ENCODE measurements around the gene COL18A1. TPM values are rescaled to one million over a fixed set of nuclear protein-coding genes. Genes with fewer than 3 reads are reported as not detected.
A peak's percentile ranks its signal among the peaks of the same experiment; 100 is the strongest.

The COL18A1 gene
- total and polyA plus RNA-seq, 2 donors from 2014 or later, result 150 to 316 TPM

DNA sequence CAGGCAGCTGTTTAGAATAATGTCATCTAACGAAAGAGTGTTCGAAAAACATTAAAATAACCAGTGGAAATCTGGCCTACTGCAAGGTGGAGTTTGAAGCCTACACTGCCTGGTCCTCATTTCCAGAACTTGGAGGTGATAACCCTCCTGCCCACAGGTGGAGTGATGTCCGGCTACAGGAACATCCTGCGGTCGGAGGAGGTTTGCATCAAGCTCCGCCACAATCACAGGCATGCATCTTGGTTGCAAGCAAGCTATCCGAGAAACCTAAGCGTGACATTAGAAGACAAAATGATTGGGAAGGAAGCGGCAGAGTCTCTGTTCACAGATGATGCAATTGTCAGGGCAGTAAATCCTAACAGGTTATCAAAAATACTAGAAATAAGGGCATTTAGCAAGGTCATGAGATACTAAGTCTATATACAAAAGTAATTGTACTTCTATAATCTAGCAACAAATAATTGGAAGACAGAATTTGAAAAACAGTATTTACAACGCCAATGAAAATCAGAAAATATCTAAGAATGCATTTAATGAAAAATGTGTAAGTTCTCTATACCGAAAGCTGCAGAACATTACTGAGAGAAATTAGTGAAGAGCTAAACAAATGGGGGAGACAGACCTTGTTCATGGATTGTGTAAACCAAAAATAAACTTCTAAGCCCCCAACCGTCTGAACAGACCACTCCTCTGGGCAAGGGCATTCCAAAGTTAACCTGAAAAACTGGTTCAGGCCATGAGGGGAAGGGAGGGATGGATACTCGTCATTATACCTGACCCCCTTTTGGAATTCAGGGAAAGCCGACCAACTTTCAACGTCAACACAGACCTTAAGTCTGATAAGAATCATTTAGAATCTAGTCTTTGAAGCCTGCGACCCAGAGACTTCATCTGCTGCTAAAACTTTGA is 141.9 kb downstream of the COL18A1 start:
- intact Hi-C loops (cut with DNase I), result no loop called here
- no peak overlapping the region for H3K4me3 ChIP-seq (ENCODE audit: low read length in 3 of 3)
- no peaks in the 10 kb centered on the region for H3K9me3 ChIP-seq (ENCODE audit: control insufficient read depth in 2 of 3, insufficient read depth in 1 of 3, low read length in 3 of 3)
- DNase-seq (peak in 2 of 5 donors; percentile 13 to 23), FAIRE-seq (no peak)
- H3K36me3 ChIP-seq (ENCODE audit: control insufficient read depth in 2 of 3, insufficient read depth in 3 of 3, low read length in 3 of 3), result no peaks in the 10 kb centered on the region
- no peak overlapping the region for H3K27ac ChIP-seq (ENCODE audit: low read depth in 2 of 2, low read length in 2 of 2)
- no peak overlapping the region for H3K9ac ChIP-seq (ENCODE audit: low read length in 3 of 3)
- no peaks in the 10 kb centered on the region for H3K27me3 ChIP-seq (ENCODE audit: control insufficient read depth, insufficient read depth, low read length)
- H3K4me1 ChIP-seq (ENCODE audit: control insufficient read depth in 2 of 3, insufficient read depth in 2 of 3, low read depth in 1 of 3, low read length in 3 of 3), result peaks cover 0 to 3% (median 0%) of the 10 kb centered on the region in 3 donors
- TF ChIP-seq, protein P1, sequence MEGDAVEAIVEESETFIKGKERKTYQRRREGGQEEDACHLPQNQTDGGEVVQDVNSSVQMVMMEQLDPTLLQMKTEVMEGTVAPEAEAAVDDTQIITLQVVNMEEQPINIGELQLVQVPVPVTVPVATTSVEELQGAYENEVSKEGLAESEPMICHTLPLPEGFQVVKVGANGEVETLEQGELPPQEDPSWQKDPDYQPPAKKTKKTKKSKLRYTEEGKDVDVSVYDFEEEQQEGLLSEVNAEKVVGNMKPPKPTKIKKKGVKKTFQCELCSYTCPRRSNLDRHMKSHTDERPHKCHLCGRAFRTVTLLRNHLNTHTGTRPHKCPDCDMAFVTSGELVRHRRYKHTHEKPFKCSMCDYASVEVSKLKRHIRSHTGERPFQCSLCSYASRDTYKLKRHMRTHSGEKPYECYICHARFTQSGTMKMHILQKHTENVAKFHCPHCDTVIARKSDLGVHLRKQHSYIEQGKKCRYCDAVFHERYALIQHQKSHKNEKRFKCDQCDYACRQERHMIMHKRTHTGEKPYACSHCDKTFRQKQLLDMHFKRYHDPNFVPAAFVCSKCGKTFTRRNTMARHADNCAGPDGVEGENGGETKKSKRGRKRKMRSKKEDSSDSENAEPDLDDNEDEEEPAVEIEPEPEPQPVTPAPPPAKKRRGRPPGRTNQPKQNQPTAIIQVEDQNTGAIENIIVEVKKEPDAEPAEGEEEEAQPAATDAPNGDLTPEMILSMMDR (IDR thresholded peaks at IDR 0.05; ENCODE audit: borderline replicate concordance, extremely low read depth, insufficient read depth), result no peak

DNA sequence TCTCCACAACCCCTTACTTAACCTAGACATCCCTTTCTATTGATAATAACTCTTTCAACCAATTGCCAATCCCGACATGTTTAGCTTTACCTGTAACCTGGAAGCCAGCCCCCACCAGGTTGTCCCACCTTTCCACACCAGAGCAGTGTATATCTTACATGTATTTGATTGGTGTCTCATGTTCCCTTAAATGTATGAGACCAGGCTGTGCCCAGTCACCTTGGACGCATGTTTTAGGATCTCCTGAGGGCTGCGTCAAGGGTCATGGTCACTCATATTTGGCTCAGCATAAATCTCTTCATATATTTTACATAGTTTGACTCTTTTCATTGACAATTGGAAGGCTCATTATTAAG is 142.6 kb downstream of the COL18A1 start:
- TF ChIP-seq, protein P1 (IDR thresholded peaks at IDR 0.05; ENCODE audit: borderline replicate concordance, extremely low read depth, insufficient read depth), result no peak
- Histone ChIP-seq H3K36me3 (ENCODE audit: control insufficient read depth in 2 of 3, insufficient read depth in 3 of 3, low read length in 3 of 3) (no peaks in the 10 kb centered on the region), H3K27ac (ENCODE audit: low read depth in 2 of 2, low read length in 2 of 2) (no peak overlapping the region), H3K4me1 (ENCODE audit: control insufficient read depth in 2 of 3, insufficient read depth in 2 of 3, low read depth in 1 of 3, low read length in 3 of 3) (peaks cover 0 to 3% (median 0%) of the 10 kb centered on the region in 3 donors), H3K9ac (ENCODE audit: low read length in 3 of 3) (no peak overlapping the region), H3K4me3 (ENCODE audit: low read length in 3 of 3) (no peak overlapping the region), H3K27me3 (ENCODE audit: control insufficient read depth, insufficient read depth, low read length) (no peaks in the 10 kb centered on the region), H3K9me3 (ENCODE audit: control insufficient read depth in 2 of 3, insufficient read depth in 1 of 3, low read length in 3 of 3) (no peaks in the 10 kb centered on the region)
- DNase-seq (peak in 2 of 5 donors; percentile 8 to 16), FAIRE-seq (no peak)
- intact Hi-C loops (cut with DNase I), result no loop called here

DNA sequence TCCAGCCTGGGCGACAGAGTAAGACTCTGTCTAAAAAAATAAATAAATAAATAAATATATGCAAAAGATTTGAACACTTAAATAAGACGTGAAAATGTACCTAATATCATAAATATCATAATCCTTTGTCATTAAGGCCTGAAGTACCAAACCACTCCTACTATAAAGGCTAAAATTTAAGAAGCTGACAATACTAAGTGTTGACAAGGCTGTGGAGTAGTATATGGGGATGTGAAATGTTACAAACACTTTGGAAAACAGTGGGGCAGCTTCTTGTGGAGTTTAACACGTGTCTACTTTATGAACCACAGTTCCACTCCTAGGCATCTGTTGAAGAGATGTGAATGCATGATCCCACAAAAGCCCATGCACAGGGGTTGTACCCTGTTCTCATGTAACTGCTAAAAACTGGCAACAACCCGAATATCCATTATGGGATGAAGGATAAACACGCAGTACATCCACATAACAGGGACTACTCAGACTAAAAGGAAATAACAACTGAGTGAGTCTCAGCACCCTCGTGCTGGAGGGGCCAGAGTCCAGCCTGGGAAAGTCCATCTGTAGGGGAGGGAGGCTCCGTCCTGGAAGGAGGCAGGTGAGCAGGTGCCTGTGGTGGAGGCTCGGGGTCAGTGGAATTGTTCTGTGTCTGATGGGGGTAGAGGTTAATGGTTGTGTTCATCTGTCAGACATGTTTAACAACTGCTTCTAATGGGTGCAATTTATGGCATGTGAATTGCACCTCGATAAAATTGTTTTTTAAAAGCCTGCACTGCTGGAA is 143.9 kb downstream of the COL18A1 start:
- Histone ChIP-seq H3K9ac (ENCODE audit: low read length in 3 of 3) (no peak overlapping the region), H3K4me3 (ENCODE audit: low read length in 3 of 3) (no peak overlapping the region), H3K4me1 (ENCODE audit: control insufficient read depth in 2 of 3, insufficient read depth in 2 of 3, low read depth in 1 of 3, low read length in 3 of 3) (no peaks in the 10 kb centered on the region), H3K9me3 (ENCODE audit: control insufficient read depth in 2 of 3, insufficient read depth in 1 of 3, low read length in 3 of 3) (no peaks in the 10 kb centered on the region), H3K27me3 (ENCODE audit: control insufficient read depth, insufficient read depth, low read length) (no peaks in the 10 kb centered on the region), H3K27ac (ENCODE audit: low read depth in 2 of 2, low read length in 2 of 2) (no peak overlapping the region), H3K36me3 (ENCODE audit: control insufficient read depth in 2 of 3, insufficient read depth in 3 of 3, low read length in 3 of 3) (no peaks in the 10 kb centered on the region)
- peak in 2 of 5 donors; percentile 28 to 44 for DNase-seq
- FAIRE-seq, result no peak
- intact Hi-C loops (cut with DNase I), result no loop called here
- TF ChIP-seq, protein P1 (IDR thresholded peaks at IDR 0.05; ENCODE audit: borderline replicate concordance, extremely low read depth, insufficient read depth), result no peak

Measured in kidney (tissue), 14 donors.